Fibroblast of lung (primary cell): ENCODE data around the gene DHPS. TPM values are rescaled to one million over a fixed set of nuclear protein-coding genes. Genes with fewer than 3 reads are reported as not detected.

Experiments used
- DNase-seq, 2 donors: peaks; one replicate each; pipeline versions ENCODE4 v3.0.0 to v3.0.0-alpha.2; 2010; ENCODE audit warnings: low read depth in 2 of 2
- H2AFZ ChIP-seq: 2 replicates; pipeline ENCODE4 v1.5.1; 2012; ENCODE audit warnings: low read length, control low read depth, inconsistent platforms
- H3K27ac ChIP-seq: 2 replicates; pipeline ENCODE4 v1.5.1; 2011; ENCODE audit warnings: low read length, control low read depth; ENCODE audit not compliant: insufficient read depth
- H3K27me3 ChIP-seq: 2 replicates; pipeline ENCODE4 v1.5.1; 2011; ENCODE audit warnings: mild to moderate bottlenecking, low read length; ENCODE audit not compliant: control insufficient read depth, insufficient read depth
- H3K36me3 ChIP-seq: 2 replicates; pipeline ENCODE4 v1.5.1; 2011; ENCODE audit warnings: low read length; ENCODE audit not compliant: control insufficient read depth, insufficient read depth
- H3K4me1 ChIP-seq: 2 replicates; pipeline ENCODE4 v1.5.1; 2011; ENCODE audit warnings: low read length; ENCODE audit not compliant: control insufficient read depth, insufficient read depth; ENCODE audit errors: extremely low read depth
- H3K4me2 ChIP-seq: 2 replicates; pipeline ENCODE4 v1.5.1; 2011; ENCODE audit warnings: low read length, control low read depth; ENCODE audit not compliant: insufficient read depth; ENCODE audit errors: extremely low read depth
- H3K4me3 ChIP-seq, 4 experiments: fragments of 200-600 bp in 1 of 4; sonication (generic) in 1 of 4; replicated peaks in 1 of 4; 2 replicates each; pipeline ENCODE4 v1.5.1; 2011 to 2016; ENCODE audit warnings: low read length in 4 of 4, low read depth in 3 of 4, mild to moderate bottlenecking in 3 of 4, control low read depth in 2 of 4, inconsistent platforms in 1 of 4, mixed read lengths in 1 of 4; ENCODE audit not compliant: insufficient read depth in 1 of 4; ENCODE audit errors: control extremely low read depth in 1 of 4
- H3K79me2 ChIP-seq: 2 replicates; pipeline ENCODE4 v1.5.1; 2012; ENCODE audit warnings: mild to moderate bottlenecking, low read length, inconsistent platforms; ENCODE audit not compliant: control insufficient read depth, insufficient read depth
- H3K9ac ChIP-seq: 2 replicates; pipeline ENCODE4 v1.5.1; 2011; ENCODE audit warnings: mild to moderate bottlenecking, low read length, control low read depth; ENCODE audit not compliant: insufficient read depth
- H3K9me3 ChIP-seq: 2 replicates; pipeline ENCODE4 v1.5.1; 2012; ENCODE audit warnings: low read depth, low read length; ENCODE audit not compliant: control insufficient read depth, insufficient read depth
- H4K20me1 ChIP-seq: 2 replicates; pipeline ENCODE4 v1.5.1; 2011; ENCODE audit warnings: low read length; ENCODE audit not compliant: control insufficient read depth, insufficient read depth; ENCODE audit errors: extremely low read depth
- EZH2 ChIP-seq: IDR thresholded peaks from 2 replicates; pipeline ENCODE4 v1.5.1; 2012; ENCODE audit warnings: low read length, control low read depth, mild to moderate bottlenecking; ENCODE audit errors: missing control alignments
- polyA plus RNA-seq, 2 donors: library from polyadenylated mRNA; depleted of rRNA in 1 of 2; stranded (reverse) in 1 of 2; unstranded in 1 of 2; fragments of >200 nt; gene quantifications; 2 replicates each; pipeline ENCODE4 v1.2.1, GENCODE V29; 2011 to 2012; ENCODE audit warnings: missing spikeins in 1 of 2
- total RNA-seq: library from RNA; depleted of rRNA; stranded (reverse); fragments of >200 nt; gene quantifications from 2 replicates; pipeline ENCODE4 v1.2.1, GENCODE V29; 2014
- TF ChIP-seq, protein P1 (sequence below), 2 donors: IDR thresholded peaks in 1 of 2; conservative IDR thresholded peaks in 1 of 2; 1 replicate in 1 of 2; 2 replicates in 1 of 2; pipeline ENCODE4 v1.5.1; 2011 to 2012; ENCODE audit warnings: low read length in 2 of 2, control low read depth in 1 of 2, inconsistent platforms in 1 of 2, low read depth in 1 of 2, mild to moderate bottlenecking in 1 of 2

The DHPS gene
- total and polyA plus RNA-seq, 2 donors (not counting 1 experiment from before 2014, with no cell fraction given): 43.2 to 60.4 TPM

DNA sequence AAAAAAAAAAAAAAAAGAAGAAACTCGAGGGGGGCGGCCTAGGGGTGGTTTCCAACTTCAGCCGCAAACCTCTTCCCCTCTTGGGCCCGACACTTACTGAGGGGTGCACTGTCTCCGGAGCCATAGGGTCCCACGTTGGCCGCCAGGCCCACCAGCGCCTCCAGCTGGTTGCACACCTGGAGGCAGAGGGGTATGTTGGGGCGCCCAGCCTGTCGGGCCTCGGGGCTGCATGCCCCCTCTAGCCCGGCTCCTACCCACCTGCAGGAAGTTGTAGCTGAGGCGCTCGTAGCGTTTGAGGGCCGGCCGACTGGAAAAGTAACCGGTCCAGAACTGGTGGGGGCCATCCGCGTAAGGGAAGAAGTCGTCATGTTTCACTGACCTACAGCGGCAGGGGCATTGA, 23.7 kb downstream of the DHPS start:
- Histone ChIP-seq H3K9ac (no peak overlapping the region), H3K4me2 (no peak overlapping the region), H3K4me3 (no peak overlapping the region), H3K9me3 (no peaks in the 10 kb centered on the region), H3K79me2 (no peaks in the 10 kb centered on the region), H3K36me3 (peaks cover 17% of the 10 kb centered on the region), H3K27ac (no peak overlapping the region), H3K27me3 (no peaks in the 10 kb centered on the region), H4K20me1 (no peaks in the 10 kb centered on the region), H2AFZ (no peak overlapping the region), H3K4me1 (no peaks in the 10 kb centered on the region)
- TF ChIP-seq, protein P1, sequence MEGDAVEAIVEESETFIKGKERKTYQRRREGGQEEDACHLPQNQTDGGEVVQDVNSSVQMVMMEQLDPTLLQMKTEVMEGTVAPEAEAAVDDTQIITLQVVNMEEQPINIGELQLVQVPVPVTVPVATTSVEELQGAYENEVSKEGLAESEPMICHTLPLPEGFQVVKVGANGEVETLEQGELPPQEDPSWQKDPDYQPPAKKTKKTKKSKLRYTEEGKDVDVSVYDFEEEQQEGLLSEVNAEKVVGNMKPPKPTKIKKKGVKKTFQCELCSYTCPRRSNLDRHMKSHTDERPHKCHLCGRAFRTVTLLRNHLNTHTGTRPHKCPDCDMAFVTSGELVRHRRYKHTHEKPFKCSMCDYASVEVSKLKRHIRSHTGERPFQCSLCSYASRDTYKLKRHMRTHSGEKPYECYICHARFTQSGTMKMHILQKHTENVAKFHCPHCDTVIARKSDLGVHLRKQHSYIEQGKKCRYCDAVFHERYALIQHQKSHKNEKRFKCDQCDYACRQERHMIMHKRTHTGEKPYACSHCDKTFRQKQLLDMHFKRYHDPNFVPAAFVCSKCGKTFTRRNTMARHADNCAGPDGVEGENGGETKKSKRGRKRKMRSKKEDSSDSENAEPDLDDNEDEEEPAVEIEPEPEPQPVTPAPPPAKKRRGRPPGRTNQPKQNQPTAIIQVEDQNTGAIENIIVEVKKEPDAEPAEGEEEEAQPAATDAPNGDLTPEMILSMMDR (conservative IDR thresholded peaks at IDR 0.05 in 1 of 2, IDR thresholded peaks at IDR 0.05 in 1 of 2; ENCODE audit: low read depth in 1 of 2, low read length in 2 of 2): no peak
- TF ChIP-seq EZH2: no peak
- no peak for DNase-seq

DNA sequence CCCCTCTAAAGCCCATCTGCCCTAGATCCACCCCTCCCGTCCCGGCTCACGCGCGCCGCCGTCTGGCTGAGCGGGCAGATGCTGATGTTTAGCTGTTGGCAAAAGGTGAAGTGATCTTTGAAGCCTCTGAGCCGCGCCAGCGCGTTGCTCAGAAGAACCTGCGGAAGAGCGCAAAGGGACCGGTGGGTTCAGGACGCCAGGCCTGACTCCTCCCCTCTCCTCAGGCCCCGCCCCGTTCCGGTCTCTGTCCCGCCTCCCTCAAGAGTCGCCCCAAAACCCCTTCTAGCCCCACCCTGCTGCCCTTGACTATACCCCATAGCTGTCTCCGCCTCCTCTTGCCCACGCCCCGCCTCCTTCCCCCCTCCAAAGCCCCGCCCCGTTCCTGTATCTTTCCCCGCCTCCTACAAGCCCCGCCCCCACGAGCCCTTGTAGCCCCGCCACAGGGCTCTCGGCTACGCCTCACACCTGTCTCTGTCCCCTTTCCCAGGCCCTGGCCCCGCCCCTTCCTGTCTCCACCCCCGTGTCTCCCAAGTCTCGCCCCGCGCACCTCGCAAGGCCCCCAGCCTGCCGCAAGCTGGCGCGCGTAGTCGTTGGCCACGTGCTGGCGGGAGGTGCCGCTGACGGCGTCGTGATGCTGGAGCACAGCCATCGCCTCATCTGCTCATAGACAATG, 24.6 kb downstream of the DHPS start:
- Histone ChIP-seq H3K9ac (no peak overlapping the region), H3K27ac (no peak overlapping the region), H2AFZ (no peak overlapping the region), H3K79me2 (no peaks in the 10 kb centered on the region), H3K4me1 (no peaks in the 10 kb centered on the region), H3K36me3 (peaks cover 17% of the 10 kb centered on the region), H4K20me1 (no peaks in the 10 kb centered on the region), H3K4me2 (no peak overlapping the region), H3K27me3 (no peaks in the 10 kb centered on the region), H3K9me3 (no peaks in the 10 kb centered on the region), H3K4me3 (no peak overlapping the region)
- TF ChIP-seq EZH2: no peak
- TF ChIP-seq, protein P1 (conservative IDR thresholded peaks at IDR 0.05 in 1 of 2, IDR thresholded peaks at IDR 0.05 in 1 of 2; ENCODE audit: low read depth in 1 of 2, low read length in 2 of 2): no peak
- no peak for DNase-seq

GRCh38 chr19:12655546-12655945, 26.1 kb downstream of the DHPS start:
- Histone ChIP-seq H3K9ac (no peak overlapping the region), H3K27ac (no peak overlapping the region), H3K27me3 (no peaks in the 10 kb centered on the region), H3K4me3 (no peak overlapping the region), H3K36me3 (peaks cover 14% of the 10 kb centered on the region), H3K4me1 (no peaks in the 10 kb centered on the region), H3K4me2 (no peak overlapping the region), H2AFZ (no peak overlapping the region), H3K79me2 (no peaks in the 10 kb centered on the region), H4K20me1 (no peaks in the 10 kb centered on the region), H3K9me3 (no peaks in the 10 kb centered on the region)
- no peak for DNase-seq
- no peak for TF ChIP-seq EZH2
- TF ChIP-seq, protein P1 (conservative IDR thresholded peaks at IDR 0.05 in 1 of 2, IDR thresholded peaks at IDR 0.05 in 1 of 2; ENCODE audit: low read depth in 1 of 2, low read length in 2 of 2): no peak
